ENCODE results near the gene SLU7. TPM values are rescaled to one million over a fixed set of nuclear protein-coding genes. Genes with fewer than 3 reads are reported as not detected.

SLU7 gene
- total RNA-seq: 64.3 and 72.5 TPM in 2 replicates

GRCh38 chr5:160418561-160419457 lies at the start of gene SLU7:
Gene SLU7 (minus strand): TSS chr5:160419081. CDS start chr5:160415294, 3,787 bp downstream.

GRCh38 chr5:160421625-160422258 lies 2.9 kb upstream of the SLU7 start, which contains the start of gene PTTG1:
Gene PTTG1 (plus strand): TSS chr5:160421855. CDS start chr5:160422313, 458 bp downstream.

GRCh38 chr5:160399402-160400353 lies 19.2 kb downstream of the SLU7 start, which contains the start of gene FAM200C:
Gene FAM200C (minus strand): TSS chr5:160400054. CDS start chr5:160395490, 4,564 bp downstream.

GRCh38 chr5:160369990-160370712 lies 48.7 kb downstream of the SLU7 start, which contains the start of gene C1QTNF2:
Gene C1QTNF2 (minus strand): TSS chr5:160370626. CDS start chr5:160355011, 15,615 bp downstream.

Other genes with a start within 250 kb of the SLU7 start
- gene FABP6, start 189.6 kb downstream of the SLU7 start, total RNA-seq: not detected in 2 replicates
- gene CCNJL, start 106.5 kb downstream of the SLU7 start, total RNA-seq: 4.0 and 6.6 TPM in 2 replicates
- gene C1QTNF2, start 48.5 kb downstream of the SLU7 start, total RNA-seq: under 0.01 and 0.11 TPM in 2 replicates
- gene FAM200C, start 19.0 kb downstream of the SLU7 start, total RNA-seq: 1.6 and 3.2 TPM in 2 replicates
- 26.3 and 38.9 TPM in 2 replicates for gene PTTG1, start 2.8 kb upstream of the SLU7 start, total RNA-seq

All from dermis lymphatic vessel endothelial cell (primary cell).